Upper lobe of right lung (tissue), 1 donor: ENCODE results near the gene RAB32. TPM values are rescaled to one million over a fixed set of nuclear protein-coding genes. Genes with fewer than 3 reads are reported as not detected.

Experiments used
- ATAC-seq: fragments of 200-7000 bp; cut with Tn5 transposase; one replicate; pipeline ENCODE4 v1.9.1; 2020; ENCODE audit warnings: mild to moderate bottlenecking, moderate library complexity
- DNase-seq: peaks from one replicate; pipeline ENCODE4 v3.0.0-alpha.2; 2020
- H3K27ac ChIP-seq: fragments of 200-600 bp; one replicate; pipeline ENCODE4 v1.8.0; 2022
- H3K27me3 ChIP-seq: fragments of 200-600 bp; one replicate; pipeline ENCODE4 v1.8.0; 2022; ENCODE audit warnings: mild to moderate bottlenecking
- H3K36me3 ChIP-seq: fragments of 200-600 bp; one replicate; pipeline ENCODE4 v1.8.0; 2022
- H3K4me1 ChIP-seq: fragments of 200-600 bp; one replicate; pipeline ENCODE4 v1.8.0; 2022
- H3K4me3 ChIP-seq: fragments of 200-600 bp; one replicate; pipeline ENCODE4 v1.8.0; 2022; ENCODE audit warnings: mild to moderate bottlenecking
- H3K9me3 ChIP-seq: fragments of 200-600 bp; one replicate; pipeline ENCODE4 v1.8.0; 2022
- intact Hi-C: fragments of 100-400 bp; cut with DNase I; formaldehyde crosslinking; loops from one replicate; pipeline ENCODE4 v1.11.0; 2022
- total RNA-seq: library from RNA; stranded (reverse); fragmentation: NEBNext Ultra II Directional; extraction: Animal tissue kit (Norgen Biotek cat#: 25700); gene quantifications from one replicate; pipeline ENCODE4 v1.2.1, GENCODE V29; 2021
- TF ChIP-seq, protein P1 (sequence below): fragments of 200-600 bp; IDR thresholded peaks from one replicate; pipeline ENCODE4 v1.8.0; 2022; ENCODE audit warnings: antibody characterized with exemption
- donor health status: DM: no; HTN: yes; CAD: no; lungs with severe emphysema.

The RAB32 gene
- total RNA-seq, 1 donor from 2014 or later: 36.8 TPM

DNA sequence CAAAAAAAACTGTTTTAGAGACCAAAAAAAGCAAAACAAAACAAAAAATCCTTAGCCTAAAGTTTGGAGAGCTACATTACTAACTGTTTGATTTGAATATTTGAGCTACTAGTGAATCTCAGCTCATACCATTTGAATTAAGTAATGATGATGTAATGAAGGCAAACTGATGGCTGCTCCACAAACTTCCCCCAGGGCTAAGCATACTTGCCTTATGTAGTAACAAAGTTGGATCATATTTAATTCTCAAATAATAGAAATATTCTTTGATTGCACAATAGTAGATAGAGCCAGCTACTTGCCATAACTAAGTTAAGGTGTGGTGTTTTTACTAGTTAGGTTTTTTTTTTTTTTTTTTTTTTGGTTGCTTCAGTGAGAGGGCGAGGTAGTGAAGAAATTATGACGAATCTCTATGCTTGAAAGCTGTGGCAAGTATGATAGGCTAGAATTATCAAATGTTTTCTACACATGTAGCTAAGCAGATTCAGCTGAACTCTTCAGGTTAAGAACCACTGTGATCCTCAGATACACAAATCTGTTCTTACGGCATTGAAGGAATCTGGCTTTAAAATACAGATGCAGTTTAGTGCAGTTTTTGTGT is 2.9 kb downstream of the RAB32 start:
- Histone ChIP-seq H3K27ac (peak overlapping the region; percentile 97), H3K4me3 (peak overlapping the region; percentile 88), H3K4me1 (peaks cover 24% of the 10 kb centered on the region), H3K27me3 (no peaks in the 10 kb centered on the region), H3K36me3 (peaks cover 16% of the 10 kb centered on the region), H3K9me3 (no peaks in the 10 kb centered on the region)
- TF ChIP-seq, protein P1, sequence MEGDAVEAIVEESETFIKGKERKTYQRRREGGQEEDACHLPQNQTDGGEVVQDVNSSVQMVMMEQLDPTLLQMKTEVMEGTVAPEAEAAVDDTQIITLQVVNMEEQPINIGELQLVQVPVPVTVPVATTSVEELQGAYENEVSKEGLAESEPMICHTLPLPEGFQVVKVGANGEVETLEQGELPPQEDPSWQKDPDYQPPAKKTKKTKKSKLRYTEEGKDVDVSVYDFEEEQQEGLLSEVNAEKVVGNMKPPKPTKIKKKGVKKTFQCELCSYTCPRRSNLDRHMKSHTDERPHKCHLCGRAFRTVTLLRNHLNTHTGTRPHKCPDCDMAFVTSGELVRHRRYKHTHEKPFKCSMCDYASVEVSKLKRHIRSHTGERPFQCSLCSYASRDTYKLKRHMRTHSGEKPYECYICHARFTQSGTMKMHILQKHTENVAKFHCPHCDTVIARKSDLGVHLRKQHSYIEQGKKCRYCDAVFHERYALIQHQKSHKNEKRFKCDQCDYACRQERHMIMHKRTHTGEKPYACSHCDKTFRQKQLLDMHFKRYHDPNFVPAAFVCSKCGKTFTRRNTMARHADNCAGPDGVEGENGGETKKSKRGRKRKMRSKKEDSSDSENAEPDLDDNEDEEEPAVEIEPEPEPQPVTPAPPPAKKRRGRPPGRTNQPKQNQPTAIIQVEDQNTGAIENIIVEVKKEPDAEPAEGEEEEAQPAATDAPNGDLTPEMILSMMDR: no peak
- peak; percentile 3 for ATAC-seq
- intact Hi-C loops: no loop called here
- DNase-seq: no peak

DNA sequence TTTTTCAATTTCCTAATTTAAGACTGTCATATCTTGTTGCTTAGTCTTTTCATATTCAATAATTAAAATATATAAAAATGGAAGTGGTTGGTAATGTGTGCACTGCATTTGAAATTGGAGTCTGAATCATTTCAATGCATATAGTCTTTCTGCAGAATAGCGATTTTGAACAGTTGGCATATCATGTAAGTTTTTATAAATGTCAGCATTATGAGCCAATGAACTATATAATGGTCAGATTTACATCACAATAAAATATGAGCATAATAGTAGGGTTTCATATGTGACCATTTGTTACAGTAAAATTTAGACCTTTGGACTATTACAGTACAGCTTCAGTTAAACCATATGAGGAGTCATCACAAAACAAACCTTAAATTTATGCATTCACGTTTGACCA is 4.3 kb downstream of the RAB32 start:
- peaks cover 16% of the 10 kb centered on the region for H3K36me3 ChIP-seq
- H3K9me3 ChIP-seq: no peaks in the 10 kb centered on the region
- peaks cover 24% of the 10 kb centered on the region for H3K4me1 ChIP-seq
- ATAC-seq (no peak), DNase-seq (no peak)
- no peak overlapping the region for H3K27ac ChIP-seq
- intact Hi-C loops: no loop called here
- no peak overlapping the region for H3K4me3 ChIP-seq
- no peaks in the 10 kb centered on the region for H3K27me3 ChIP-seq
- TF ChIP-seq, protein P1: no peak

DNA sequence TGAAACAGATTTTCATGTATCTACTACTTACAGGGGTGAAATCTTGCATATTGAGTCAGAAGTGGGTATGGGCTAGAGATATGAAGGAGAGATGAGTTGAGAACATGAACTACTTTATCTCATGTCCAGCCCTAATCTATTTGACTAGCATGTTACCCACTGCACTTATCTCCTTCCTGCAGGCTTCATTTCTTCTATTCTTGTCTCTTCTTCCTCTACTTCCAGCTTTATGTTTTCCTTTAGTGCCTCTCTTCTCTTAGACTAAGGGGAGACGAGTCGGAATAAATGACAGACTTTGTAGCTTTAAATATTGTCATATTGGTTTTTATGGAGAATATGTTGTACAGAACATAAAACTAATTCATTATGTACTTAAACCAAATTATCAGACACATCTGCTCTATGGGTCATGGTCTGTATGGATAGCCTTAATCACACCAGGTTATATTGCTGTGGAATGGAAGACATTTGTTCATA is 5.3 kb downstream of the RAB32 start:
- intact Hi-C loops: no loop called here
- no peak for DNase-seq

DNA sequence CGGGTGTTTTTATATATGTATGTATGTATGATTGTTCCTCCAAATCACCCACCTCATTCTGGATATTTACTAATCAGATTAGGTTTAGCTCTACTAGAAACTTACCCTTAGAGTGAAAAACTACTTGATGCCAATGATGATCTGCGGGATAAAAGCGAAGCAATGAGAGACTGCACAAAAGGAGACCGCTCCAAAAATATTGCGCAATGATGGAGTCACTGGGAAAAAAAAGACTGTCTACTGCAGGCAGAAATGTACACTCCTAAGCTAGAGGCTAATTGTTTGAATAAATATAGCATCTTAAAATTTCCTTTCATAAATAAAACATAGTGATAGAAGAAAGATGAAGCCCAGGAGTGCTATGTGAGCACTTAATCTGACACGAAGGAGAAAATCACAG is 7.3 kb downstream of the RAB32 start:
- peaks cover 12% of the 10 kb centered on the region for H3K4me1 ChIP-seq
- no peak for ATAC-seq
- intact Hi-C loops: no loop called here
- H3K4me3 ChIP-seq: no peak overlapping the region
- peaks cover 27% of the 10 kb centered on the region for H3K36me3 ChIP-seq
- no peaks in the 10 kb centered on the region for H3K9me3 ChIP-seq
- H3K27me3 ChIP-seq: no peaks in the 10 kb centered on the region
- DNase-seq: no peak
- H3K27ac ChIP-seq: no peak overlapping the region
- TF ChIP-seq, protein P1: no peak

More for the DNA sequence above, 5.3 kb downstream of the RAB32 start:
- Histone ChIP-seq H3K9me3 (no peaks in the 10 kb centered on the region), H3K27me3 (no peaks in the 10 kb centered on the region), H3K4me1 (peaks cover 24% of the 10 kb centered on the region), H3K27ac (no peak overlapping the region), H3K4me3 (no peak overlapping the region), H3K36me3 (peaks cover 16% of the 10 kb centered on the region)
- ATAC-seq: no peak
- TF ChIP-seq, protein P1: no peak

DNA sequence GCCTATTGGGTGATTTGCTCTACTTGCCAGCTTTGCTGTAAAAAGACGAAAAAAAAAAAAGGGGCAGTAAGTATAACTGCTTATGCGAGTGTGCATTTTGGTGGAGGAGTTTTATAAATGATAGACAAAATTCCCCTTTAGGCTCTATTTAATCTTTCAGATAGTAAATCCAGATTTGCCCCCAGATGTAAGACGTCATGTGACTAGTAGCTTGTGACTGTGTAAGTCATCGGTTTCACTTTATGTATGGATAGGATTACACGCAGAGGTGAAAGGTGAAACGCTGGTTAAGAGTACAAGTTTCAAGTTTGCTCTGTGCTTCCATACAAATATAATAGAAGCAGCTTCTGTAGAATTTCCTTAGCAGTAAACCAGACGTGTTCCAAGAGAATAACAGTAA is 7.9 kb downstream of the RAB32 start:
- no peak for ATAC-seq
- Histone ChIP-seq H3K36me3 (peaks cover 27% of the 10 kb centered on the region), H3K27me3 (no peaks in the 10 kb centered on the region), H3K27ac (no peak overlapping the region), H3K9me3 (no peaks in the 10 kb centered on the region), H3K4me3 (no peak overlapping the region), H3K4me1 (peaks cover 6% of the 10 kb centered on the region)
- intact Hi-C loops: no loop called here
- TF ChIP-seq, protein P1: no peak
- no peak for DNase-seq
